H1 (cell line): ENCODE results near the gene ABCF2. TPM values are rescaled to one million over a fixed set of nuclear protein-coding genes. Genes with fewer than 3 reads are reported as not detected.

ENCODE experiments used
- CTCF ChIA-PET: fragments of 300-600 bp; sonication (Branson Sonifier 250); formaldehyde crosslinking; loops from one replicate; lab custom pipeline; 2021; ENCODE audit not compliant: partially characterized antibody; lab: Charles Lee
- POLR2A ChIA-PET: fragments of 300-600 bp; sonication (Branson Sonifier 250); formaldehyde crosslinking; loops from one replicate; lab custom pipeline; 2021; ENCODE audit warnings: inconsistent platforms; ENCODE audit not compliant: partially characterized antibody; lab: Charles Lee
- DNase-seq, 2 experiments: peaks; one replicate each; pipeline versions ENCODE4 v3.0.0 to v3.0.0-alpha.2; 2010 to 2022; ENCODE audit warnings: low spot score in 2 of 2, low read depth in 1 of 2, mixed read lengths in 1 of 2
- FAIRE-seq: peaks from 2 replicates; lab custom pipeline; 2011; peaks lifted over from hg19 to GRCh38; lab: Jason Lieb, UNC
- H2AFZ ChIP-seq: 2 replicates; pipeline ENCODE4 v1.8.1; 2012; ENCODE audit warnings: low read length, inconsistent platforms
- H2AK5ac ChIP-seq: 2 replicates; pipeline ENCODE4 v1.6.1; 2013; ENCODE audit warnings: low read depth, low read length
- H2BK120ac ChIP-seq: replicated peaks from 2 replicates; pipeline ENCODE3; 2013; ENCODE audit warnings: low read depth, low read length, inconsistent platforms
- H2BK12ac ChIP-seq: 2 replicates; pipeline ENCODE4 v1.6.1; 2013; ENCODE audit warnings: low read depth, low read length
- H2BK15ac ChIP-seq: 2 replicates; pipeline ENCODE4 v1.6.1; 2013; ENCODE audit warnings: low read length
- H2BK20ac ChIP-seq: 2 replicates; pipeline ENCODE4 v1.6.1; 2013; ENCODE audit warnings: low read length
- H2BK5ac ChIP-seq: 2 replicates; pipeline ENCODE4 v1.6.1; 2013; ENCODE audit warnings: low read depth, low read length
- H3K14ac ChIP-seq: 2 replicates; pipeline ENCODE4 v1.6.1; 2013; ENCODE audit warnings: inconsistent platforms; ENCODE audit not compliant: insufficient read length
- H3K18ac ChIP-seq: 2 replicates; pipeline ENCODE4 v1.6.1; 2013; ENCODE audit warnings: low read length; ENCODE audit errors: extremely low read depth
- H3K23ac ChIP-seq: 2 replicates; pipeline ENCODE4 v1.6.1; 2013; ENCODE audit warnings: inconsistent platforms; ENCODE audit not compliant: insufficient read length
- H3K23me2 ChIP-seq: 2 replicates; pipeline ENCODE4 v1.6.1; 2013; ENCODE audit warnings: low read depth, low read length
- H3K27ac ChIP-seq: 2 replicates; pipeline ENCODE4 v1.6.1; 2011; ENCODE audit warnings: low read depth, low read length, inconsistent platforms
- H3K27me3 ChIP-seq, 4 experiments: replicated peaks in 1 of 4; 1 replicate in 1 of 4; 2 replicates in 3 of 4; pipeline versions ENCODE4 v1.6.1 to v1.8.1; 2011 to 2013; ENCODE audit warnings: low read length in 3 of 4, mild to moderate bottlenecking in 3 of 4, inconsistent platforms in 2 of 4, mixed read lengths in 2 of 4, moderate library complexity in 1 of 4; ENCODE audit not compliant: control insufficient read depth in 3 of 4, insufficient read depth in 3 of 4; ENCODE audit errors: extremely low read depth in 1 of 4
- H3K36me3 ChIP-seq, 4 experiments: 2 replicates each; pipeline versions ENCODE4 v1.6.1 to v1.8.1; 2011 to 2013; ENCODE audit warnings: mild to moderate bottlenecking in 4 of 4, low read length in 3 of 4, moderate library complexity in 2 of 4, control low read depth in 1 of 4, inconsistent platforms in 1 of 4; ENCODE audit not compliant: insufficient read depth in 4 of 4, control insufficient read depth in 2 of 4
- H3K4ac ChIP-seq: replicated peaks from 2 replicates; pipeline ENCODE3; 2013; ENCODE audit warnings: low read length, low read depth, mixed read lengths, inconsistent platforms; ENCODE audit not compliant: insufficient read length
- H3K4me1 ChIP-seq, 4 experiments: replicated peaks in 1 of 4; 1 replicate in 1 of 4; 2 replicates in 3 of 4; pipeline versions ENCODE4 v1.6.1 to v1.8.1; 2011 to 2013; ENCODE audit warnings: low read length in 3 of 4, inconsistent platforms in 2 of 4, mixed read lengths in 1 of 4; ENCODE audit not compliant: insufficient read depth in 4 of 4, control insufficient read depth in 3 of 4
- H3K4me2 ChIP-seq, 2 experiments: 2 replicates each; pipeline versions ENCODE4 v1.6.1 to v1.8.1; 2011 to 2013; ENCODE audit warnings: low read depth in 2 of 2, low read length in 2 of 2, control low read depth in 1 of 2, inconsistent platforms in 1 of 2, mild to moderate bottlenecking in 1 of 2; ENCODE audit not compliant: insufficient read depth in 1 of 2
- H3K4me3 ChIP-seq, 4 experiments: fragments of 200-600, 300-600 bp in 1 of 4; sonication (generic), shearing (Covaris generic), sonication (Bioruptor Twin) in 1 of 4; 2 replicates each; pipeline versions ENCODE4 v1.5.1 to v1.8.1; 2011 to 2016; ENCODE audit warnings: low read length in 4 of 4, low read depth in 3 of 4, control low read depth in 2 of 4, inconsistent platforms in 2 of 4, mild to moderate bottlenecking in 2 of 4, mixed read lengths in 1 of 4, moderate library complexity in 1 of 4; ENCODE audit not compliant: insufficient read depth in 2 of 4; ENCODE audit errors: extremely low read depth in 1 of 4
- H3K56ac ChIP-seq: replicated peaks from 2 replicates; pipeline ENCODE3; 2013; ENCODE audit warnings: low read depth, mild to moderate bottlenecking, mixed read lengths, low read length, inconsistent platforms; ENCODE audit not compliant: insufficient read length
- H3K79me1 ChIP-seq: 2 replicates; pipeline ENCODE4 v1.6.1; 2013; ENCODE audit warnings: low read depth, low read length, control low read depth
- H3K79me2 ChIP-seq, 2 experiments: 2 replicates each; pipeline versions ENCODE4 v1.6.1 to v1.8.1; 2012 to 2013; ENCODE audit warnings: low read length in 2 of 2, mild to moderate bottlenecking in 2 of 2, inconsistent platforms in 1 of 2; ENCODE audit not compliant: insufficient read depth in 2 of 2, control insufficient read depth in 1 of 2
- H3K9ac ChIP-seq, 4 experiments: replicated peaks in 1 of 4; 1 replicate in 1 of 4; 2 replicates in 3 of 4; pipeline versions ENCODE4 v1.6.1 to v1.8.1; 2011 to 2013; ENCODE audit warnings: low read depth in 3 of 4, low read length in 3 of 4, control low read depth in 2 of 4, mild to moderate bottlenecking in 2 of 4, moderate library complexity in 2 of 4, inconsistent platforms in 1 of 4; ENCODE audit errors: extremely low read depth in 1 of 4
- H3K9me3 ChIP-seq, 2 experiments: 2 replicates each; pipeline versions ENCODE4 v1.6.1 to v1.8.1; 2012 to 2013; ENCODE audit warnings: mild to moderate bottlenecking in 2 of 2, moderate library complexity in 2 of 2, control low read depth in 1 of 2, inconsistent platforms in 1 of 2, low read depth in 1 of 2, low read length in 1 of 2, mixed read lengths in 1 of 2; ENCODE audit not compliant: insufficient read depth in 2 of 2
- H4K20me1 ChIP-seq, 2 experiments: replicated peaks in 1 of 2; 2 replicates each; pipeline versions ENCODE3 to v1.8.1; 2011 to 2013; ENCODE audit warnings: inconsistent platforms in 2 of 2, low read length in 2 of 2, mild to moderate bottlenecking in 1 of 2; ENCODE audit not compliant: insufficient read depth in 2 of 2, control insufficient read depth in 1 of 2
- H4K5ac ChIP-seq: 2 replicates; pipeline ENCODE4 v1.6.1; 2013; ENCODE audit warnings: low read length, low read depth, mixed read lengths, inconsistent platforms; ENCODE audit not compliant: insufficient read length
- H4K8ac ChIP-seq: 2 replicates; pipeline ENCODE4 v1.8.0; 2013; ENCODE audit warnings: mild to moderate bottlenecking, moderate library complexity, low read length, inconsistent platforms; ENCODE audit not compliant: insufficient read depth; ENCODE audit errors: extremely low read depth
- H4K91ac ChIP-seq: replicated peaks from 2 replicates; pipeline ENCODE3; 2013; ENCODE audit warnings: low read length, mixed read lengths, inconsistent platforms; ENCODE audit not compliant: insufficient read length
- ASH2L ChIP-seq: fragments of 200-600, 300-600 bp; sonication (generic); IDR thresholded peaks from one replicate; pipeline ENCODE4 v1.7.1; 2017; ENCODE audit warnings: low read length
- ATF2 ChIP-seq: IDR thresholded peaks from 2 replicates; pipeline ENCODE4 v1.6.1; 2012; ENCODE audit warnings: low read length, inconsistent platforms
- E2F6 ChIP-seq: IDR thresholded peaks from 2 replicates; pipeline ENCODE4 v1.6.1; 2012; ENCODE audit warnings: inconsistent platforms
- EGR1 ChIP-seq: IDR thresholded peaks from 2 replicates; pipeline ENCODE4 v1.6.1; 2011; ENCODE audit warnings: low read depth, low read length, borderline replicate concordance
- FOSL1 ChIP-seq: IDR thresholded peaks from 2 replicates; pipeline ENCODE4 v1.6.1; 2011; ENCODE audit warnings: mild to moderate bottlenecking, low read depth, low read length, moderate library complexity; ENCODE audit not compliant: insufficient read depth
- JUN ChIP-seq: IDR thresholded peaks from 2 replicates; pipeline ENCODE4 v1.6.1; 2011; ENCODE audit warnings: low read depth, mild to moderate bottlenecking, improper control_type of control experiment, low read length
- PHF8 ChIP-seq: fragments of 200-600 bp; sonication (generic); conservative IDR thresholded peaks from 2 replicates; pipeline ENCODE4 v1.7.1; 2012; ENCODE audit warnings: low read depth, mild to moderate bottlenecking, inconsistent platforms, low read length, moderate library complexity
- RXRA ChIP-seq: IDR thresholded peaks from 2 replicates; pipeline ENCODE4 v1.6.1; 2011; ENCODE audit warnings: low read depth, mild to moderate bottlenecking, low read length, moderate library complexity; ENCODE audit not compliant: insufficient read depth
- SAP30 ChIP-seq: fragments of 300-600 bp; sonication (generic); IDR thresholded peaks from 2 replicates; pipeline ENCODE4 v1.7.1; 2012; ENCODE audit warnings: low read length, moderate library complexity, mild to moderate bottlenecking, inconsistent platforms; ENCODE audit not compliant: insufficient read depth, insufficient replicate concordance
- USF2 ChIP-seq: IDR thresholded peaks from 2 replicates; pipeline ENCODE4 v1.6.1; 2011; ENCODE audit warnings: low read length, improper control_type of control experiment
- WGBS, 2 experiments: shearing (Covaris generic) in 1 of 2; methylation state at CpG; one replicate each; pipeline versions ENCODE4 v1.1.6 to v1.1.7; 2013 to 2015; ENCODE audit warnings: low lambda C conversion rate in 2 of 2, mixed read lengths in 2 of 2, inconsistent platforms in 1 of 2, low coverage in 1 of 2, missing lambda C conversion rate in 1 of 2; ENCODE audit not compliant: insufficient replicate concordance in 2 of 2, insufficient coverage in 1 of 2, insufficient read length in 1 of 2; ENCODE audit errors: extremely low coverage in 1 of 2, missing lambda C conversion rate in 1 of 2; 5-methylcytosine and 5-hydroxymethylcytosine counted together
- polyA plus RNA-seq, 7 experiments: library from polyadenylated mRNA; depleted of rRNA in 3 of 7; stranded (reverse) in 5 of 7; unstranded in 2 of 7; fragments of >200 nt in 5 of 7; fragments of 200-250 nt in 2 of 7; gene quantifications; 1 replicate in 5 of 7; 2 replicates in 1 of 7; 4 replicates in 1 of 7; pipeline versions ENCODE4 v1.2.1 to v1.2.3, GENCODE V29; 2011 to 2013; ENCODE audit warnings: missing spikeins in 2 of 7, mixed read lengths in 2 of 7
- total RNA-seq: library from RNA; stranded (reverse); fragmentation: NEBNext Ultra II Directional; extraction: Animal tissue kit (Norgen Biotek cat#: 25700); gene quantifications from 2 replicates; pipeline ENCODE4 v1.2.1, GENCODE V29; 2021

ABCF2 gene
- total and polyA plus RNA-seq, 2 of the 8 experiments (the other 6 are each of a cell fraction or from before 2014, with no cell fraction given), result 28.0 to 55.0 TPM

- Histone ChIP-seq H2AK5ac (no peak overlapping the region), H3K4me2 (no peak overlapping the region), H2BK20ac (no peak overlapping the region), H3K9ac (no peak overlapping the region), H3K23ac (no peak overlapping the region), H2BK15ac (no peak overlapping the region), H4K5ac (no peak overlapping the region), H3K36me3 (no peaks in the 10 kb centered on the region), H2AFZ (no peak overlapping the region), H4K91ac (no peak overlapping the region), H2BK12ac (no peak overlapping the region), H2BK120ac (no peak overlapping the region), H3K9me3 (no peaks in the 10 kb centered on the region), H4K8ac (no peak overlapping the region), H3K4me3 (no peak overlapping the region), H3K27ac (no peak overlapping the region), H4K20me1 (no peaks in the 10 kb centered on the region), H3K4ac (no peak overlapping the region), H3K79me1 (no peaks in the 10 kb centered on the region), H3K14ac (no peak overlapping the region), H3K18ac (no peak overlapping the region), H3K23me2 (no peaks in the 10 kb centered on the region), H3K27me3 (peaks cover 0 to 10% (median 0%) of the 10 kb centered on the region in 4 experiments; a peak in 2 of 7 replicates), H3K79me2 (no peaks in the 10 kb centered on the region), H3K4me1 (peaks cover 0 to 3% (median 2%) of the 10 kb centered on the region in 4 experiments; a peak in 2 of 7 replicates), H3K56ac (no peak overlapping the region), H2BK5ac (no peak overlapping the region)
- no peak for FAIRE-seq
- CTCF ChIA-PET, result interaction anchor here (0.9 to 2.0 kb wide), 5 partner anchors 9 to 68 kb away, joined by 3 to 5 read pairs (median 4); no protein-coding TSS in a partner anchor
- DNase-seq, result no peak
- 94% methylated on average over 12 of the region's 12 CpGs; no CpG with 5 or more reads in 1 of the 2 experiments for WGBS, 2 experiments
- POLR2A ChIA-PET, result interaction anchor here (1.3 kb wide), 1 partner anchor 19 kb away, joined by 3 read pairs; the partner anchor contains the start of gene H2BK1
- TF ChIP-seq SAP30 (no peak), PHF8 (no peak), FOSL1 (no peak), ASH2L (no peak), JUN (no peak), USF2 (no peak), RXRA (no peak), E2F6 (no peak), EGR1 (no peak), ATF2 (no peak)
Observed at GRCh38 chr7:151191544-151191943, 35.5 kb downstream of the ABCF2 start.
